ENCODE results near the gene ADAMTSL2. TPM values are rescaled to one million over a fixed set of nuclear protein-coding genes. Genes with fewer than 3 reads are reported as not detected.

ADAMTSL2 gene
- total RNA-seq, 2 donors from 2014 or later: 0.18 to 0.93 TPM

GRCh38 chr9:133511607-133512006, 22.9 kb upstream of the ADAMTSL2 start:
- Histone ChIP-seq H3K27me3 (ENCODE audit: control insufficient read depth, insufficient read depth, low read length, poor library complexity, severe bottlenecking) (no peaks in the 10 kb centered on the region), H3K4me3 (ENCODE audit: low read length) (no peak overlapping the region), H3K27ac (ENCODE audit: low read depth, low read length) (no peak overlapping the region), H3K9me3 (ENCODE audit: control insufficient read depth, low read length) (no peaks in the 10 kb centered on the region), H3K4me1 (ENCODE audit: control insufficient read depth, insufficient read depth, low read length) (peaks cover 5% of the 10 kb centered on the region), H3K9ac (ENCODE audit: extremely low read depth, low read length, poor library complexity, severe bottlenecking) (no peak overlapping the region), H3K36me3 (ENCODE audit: control insufficient read depth, insufficient read depth, low read length) (no peaks in the 10 kb centered on the region)
- DNase-seq: no peak
- TF ChIP-seq CTCF (conservative IDR thresholded peaks at IDR 0.05): no peak
- no peaks in the 10 kb centered on the region for H3K9me3 Mint-ChIP-seq
- no peaks in the 10 kb centered on the region for H3K27me3 Mint-ChIP-seq (ENCODE audit: insufficient read depth)
- no peak overlapping the region for H3K4me3 Mint-ChIP-seq
- no peaks in the 10 kb centered on the region for H3K36me3 Mint-ChIP-seq (ENCODE audit: low read depth)
- WGBS, 2 experiments (ENCODE audit: insufficient coverage in 1 of 2, insufficient read length in 1 of 2): 75 to 83% methylated on average over 8 to 10 of the region's 10 CpGs
- H3K27ac Mint-ChIP-seq: no peak overlapping the region
- H3K4me1 Mint-ChIP-seq: peaks cover 8% of the 10 kb centered on the region

- Histone ChIP-seq H3K4me1 (ENCODE audit: control insufficient read depth, insufficient read depth, low read length) (peaks cover 5% of the 10 kb centered on the region), H3K27me3 (ENCODE audit: control insufficient read depth, insufficient read depth, low read length, poor library complexity, severe bottlenecking) (no peaks in the 10 kb centered on the region), H3K9me3 (ENCODE audit: control insufficient read depth, low read length) (no peaks in the 10 kb centered on the region), H3K9ac (ENCODE audit: extremely low read depth, low read length, poor library complexity, severe bottlenecking) (no peak overlapping the region), H3K36me3 (ENCODE audit: control insufficient read depth, insufficient read depth, low read length) (no peaks in the 10 kb centered on the region), H3K27ac (ENCODE audit: low read depth, low read length) (no peak overlapping the region), H3K4me3 (ENCODE audit: low read length) (no peak overlapping the region)
- no peak overlapping the region for H3K4me3 Mint-ChIP-seq
- no peak overlapping the region for H3K27ac Mint-ChIP-seq
- H3K4me1 Mint-ChIP-seq: peaks cover 8% of the 10 kb centered on the region
- no peaks in the 10 kb centered on the region for H3K27me3 Mint-ChIP-seq (ENCODE audit: insufficient read depth)
- H3K9me3 Mint-ChIP-seq: no peaks in the 10 kb centered on the region
- no peaks in the 10 kb centered on the region for H3K36me3 Mint-ChIP-seq (ENCODE audit: low read depth)
- WGBS, 2 experiments (ENCODE audit: insufficient coverage in 1 of 2, insufficient read length in 1 of 2): 89 to 92% methylated on average over 14 to 19 of the region's 19 CpGs
- TF ChIP-seq CTCF (conservative IDR thresholded peaks at IDR 0.05): no peak
- no peak for DNase-seq
Observed at GRCh38 chr9:133512253-133513213, 22.0 kb upstream of the ADAMTSL2 start.

- Histone ChIP-seq H3K4me3 (ENCODE audit: low read length) (no peak overlapping the region), H3K9me3 (ENCODE audit: control insufficient read depth, low read length) (no peaks in the 10 kb centered on the region), H3K36me3 (ENCODE audit: control insufficient read depth, insufficient read depth, low read length) (no peaks in the 10 kb centered on the region), H3K27ac (ENCODE audit: low read depth, low read length) (no peak overlapping the region), H3K4me1 (ENCODE audit: control insufficient read depth, insufficient read depth, low read length) (peaks cover 5% of the 10 kb centered on the region), H3K9ac (ENCODE audit: extremely low read depth, low read length, poor library complexity, severe bottlenecking) (no peak overlapping the region), H3K27me3 (ENCODE audit: control insufficient read depth, insufficient read depth, low read length, poor library complexity, severe bottlenecking) (no peaks in the 10 kb centered on the region)
- Mint-ChIP-seq H3K9me3 (no peaks in the 10 kb centered on the region), H3K27me3 (ENCODE audit: insufficient read depth) (no peaks in the 10 kb centered on the region), H3K27ac (no peak overlapping the region), H3K4me3 (no peak overlapping the region), H3K36me3 (ENCODE audit: low read depth) (no peaks in the 10 kb centered on the region), H3K4me1 (peaks cover 8% of the 10 kb centered on the region)
- no peak for DNase-seq
- TF ChIP-seq CTCF (conservative IDR thresholded peaks at IDR 0.05): no peak
- WGBS, 2 experiments (ENCODE audit: insufficient coverage in 1 of 2, insufficient read length in 1 of 2): 89 to 91% methylated on average over 15 to 28 of the region's 28 CpGs
Observed at GRCh38 chr9:133513214-133514100, 21.0 kb upstream of the ADAMTSL2 start.

All from endodermal cell (in vitro differentiated cells).